Upper lobe of left lung (tissue), 6 donors: ENCODE data around the gene G2E3. TPM values are rescaled to one million over a fixed set of nuclear protein-coding genes. Genes with fewer than 3 reads are reported as not detected.

ENCODE experiments used
- ATAC-seq, 2 donors: fragments of 200-7000 bp; cut with Tn5 transposase; one replicate each; pipeline ENCODE4 v1.9.1; 2022; ENCODE audit warnings: mild to moderate bottlenecking in 2 of 2, moderate library complexity in 2 of 2; ENCODE audit not compliant: low FRiP score in 2 of 2
- DNase-seq, 2 donors: peaks; one replicate each; pipeline ENCODE4 v3.0.0-alpha.2; 2019 to 2020
- H3K27ac ChIP-seq, 4 donors: fragments of 200-600 bp; sonication (generic); one replicate each; pipeline ENCODE4 v1.5.1; 2016 to 2019
- H3K27me3 ChIP-seq, 4 donors: fragments of 200-600 bp; sonication (generic); one replicate each; pipeline ENCODE4 v1.5.1; 2017 to 2019
- H3K36me3 ChIP-seq, 4 donors: fragments of 200-600 bp; sonication (generic); one replicate each; pipeline ENCODE4 v1.5.1; 2016 to 2019
- H3K4me1 ChIP-seq, 4 donors: fragments of 200-600 bp; sonication (generic); one replicate each; pipeline ENCODE4 v1.5.1; 2018 to 2019
- H3K4me3 ChIP-seq, 4 donors: fragments of 200-600 bp; sonication (generic); one replicate each; pipeline ENCODE4 v1.5.1; 2017 to 2019; ENCODE audit warnings: mild to moderate bottlenecking in 2 of 4, moderate library complexity in 1 of 4
- H3K9me3 ChIP-seq, 4 donors: fragments of 200-600 bp; sonication (generic); one replicate each; pipeline ENCODE4 v1.5.1; 2018 to 2019
- CTCF ChIP-seq, 6 experiments: fragments of 450-650 bp in 4 of 6; fragments of 200-600 bp in 2 of 6; sonication (generic) in 2 of 6; IDR thresholded peaks; one replicate each; pipeline ENCODE4 v1.5.1; 2016 to 2019; ENCODE audit warnings: antibody characterized with exemption in 6 of 6
- EP300 ChIP-seq, 4 donors: sonication (generic); formaldehyde crosslinking; IDR thresholded peaks; one replicate each; pipeline ENCODE4 v1.5.1; 2017; ENCODE audit warnings: antibody characterized with exemption in 4 of 4, control low read depth in 2 of 4
- POLR2A ChIP-seq, 4 donors: fragments of 450-650 bp; IDR thresholded peaks; one replicate each; pipeline ENCODE4 v1.5.1; 2016 to 2017; ENCODE audit warnings: antibody characterized with exemption in 4 of 4, mild to moderate bottlenecking in 2 of 4
- POLR2AphosphoS5 ChIP-seq, 2 donors: sonication (generic); formaldehyde crosslinking; IDR thresholded peaks; one replicate each; pipeline ENCODE4 v1.5.1; 2017; ENCODE audit warnings: antibody characterized with exemption in 2 of 2
- WGBS, 2 donors: methylation state at CpG; one replicate each; pipeline ENCODE4 v1.1.5; 2017 to 2018; 5-methylcytosine and 5-hydroxymethylcytosine counted together
- total RNA-seq, 6 donors: library from RNA; depleted of rRNA in 4 of 6; stranded (reverse); fragments of >200 nt in 4 of 6; gene quantifications; one replicate each; pipeline versions ENCODE4 v1.1.0 to v1.2.1, GENCODE V29; 2016 to 2021
- donor health status: DM: no; HTN: no; CAD: no; lungs with moderate emphysema.
- donor health status: DM: no; HTN: yes; CAD: no; lungs with severe emphysema.

G2E3 gene
- total RNA-seq, 6 donors from 2014 or later: 8.1 to 15.4 (median 12.6) TPM

GRCh38 chr14:30614155-30614554 is 55.2 kb downstream of the G2E3 start:
- Histone ChIP-seq H3K4me3 (no peak overlapping the region), H3K27ac (no peak overlapping the region), H3K9me3 (no peaks in the 10 kb centered on the region), H3K27me3 (no peaks in the 10 kb centered on the region), H3K4me1 (peaks cover 0 to 13% (median 6%) of the 10 kb centered on the region in 4 donors), H3K36me3 (peaks cover 0 to 8% (median 0%) of the 10 kb centered on the region in 4 donors)
- no peak for DNase-seq
- TF ChIP-seq POLR2A (IDR thresholded peaks at IDR 0.05) (no peak), EP300 (IDR thresholded peaks at IDR 0.05) (no peak), CTCF (IDR thresholded peaks at IDR 0.05) (no peak), POLR2AphosphoS5 (IDR thresholded peaks at IDR 0.05) (no peak)
- ATAC-seq: no peak
- WGBS, 2 donors: 96 to 98% methylated on average over 2 of the region's 2 CpGs

GRCh38 chr14:30620178-30620577 is 61.2 kb downstream of the G2E3 start:
- no peak for TF ChIP-seq POLR2AphosphoS5 (IDR thresholded peaks at IDR 0.05)
- no peak for TF ChIP-seq CTCF (IDR thresholded peaks at IDR 0.05)
- no peak for TF ChIP-seq EP300 (IDR thresholded peaks at IDR 0.05)
- no peak for TF ChIP-seq POLR2A (IDR thresholded peaks at IDR 0.05)
- 74 to 84% methylated on average over 1 of the region's 1 CpG for WGBS, 2 donors
- no peaks in the 10 kb centered on the region for H3K9me3 ChIP-seq
- no peak overlapping the region for H3K27ac ChIP-seq
- H3K27me3 ChIP-seq: no peaks in the 10 kb centered on the region
- H3K36me3 ChIP-seq: peaks cover 0 to 6% (median 0%) of the 10 kb centered on the region in 4 donors
- ATAC-seq (no peak), DNase-seq (no peak)
- H3K4me1 ChIP-seq: peaks cover 13 to 27% (median 20%) of the 10 kb centered on the region in 4 donors
- H3K4me3 ChIP-seq: no peak overlapping the region

GRCh38 chr14:30621354-30621939 is 62.5 kb downstream of the G2E3 start:
- H3K9me3 ChIP-seq: no peaks in the 10 kb centered on the region
- ATAC-seq (peak; percentile 63 to 64), DNase-seq (peak in 1 of 2 donors; percentile 31)
- WGBS, 2 donors: 13 to 14% methylated on average over 17 of the region's 17 CpGs
- TF ChIP-seq EP300 (IDR thresholded peaks at IDR 0.05) (no peak), POLR2A (IDR thresholded peaks at IDR 0.05) (no peak), POLR2AphosphoS5 (IDR thresholded peaks at IDR 0.05) (no peak), CTCF (IDR thresholded peaks at IDR 0.05) (no peak)
- no peaks in the 10 kb centered on the region for H3K27me3 ChIP-seq
- H3K27ac ChIP-seq: peak overlapping the region; percentile 87 to 93 (median 90)
- peak overlapping the region; percentile 38 to 86 (median 67) for H3K4me3 ChIP-seq
- H3K36me3 ChIP-seq: peaks cover 0 to 1% (median 0%) of the 10 kb centered on the region in 4 donors
- peaks cover 16 to 39% (median 27%) of the 10 kb centered on the region in 4 donors for H3K4me1 ChIP-seq

- Histone ChIP-seq H3K36me3 (no peaks in the 10 kb centered on the region), H3K27me3 (no peaks in the 10 kb centered on the region), H3K9me3 (no peaks in the 10 kb centered on the region), H3K4me3 (peak within 1 kb of the TSS; percentile 38 to 86 (median 67)), H3K27ac (peak within 1 kb of the TSS; percentile 87 to 93 (median 90)), H3K4me1 (peaks cover 18 to 40% (median 28%) of the 10 kb centered on the region in 4 donors)
- 1% methylated on average over 13 to 30 of the region's 35 CpGs for WGBS, 2 donors
- TF ChIP-seq POLR2A (IDR thresholded peaks at IDR 0.05) (peak; percentile 69 to 98 (median 91)), CTCF (IDR thresholded peaks at IDR 0.05) (no peak), EP300 (IDR thresholded peaks at IDR 0.05) (peak in 2 of 4 donors; percentile 55 to 76), POLR2AphosphoS5 (IDR thresholded peaks at IDR 0.05) (peak; percentile 98 to 99)
- DNase-seq (peak; percentile 96 to 97), ATAC-seq (peak; percentile 99 to 100)
These were observed 63.2 kb downstream of the G2E3 start, which contains the start of gene SCFD1 for GRCh38 chr14:30621940-30622830. Gene SCFD1 (plus strand): TSS chr14:30622319. CDS start chr14:30622339, 20 bp downstream.
